Fibroblast of pulmonary artery (primary cell): ENCODE measurements around the gene PM20D2.

ENCODE experiments used
- DNase-seq: peaks from one replicate; pipeline ENCODE4 v3.0.0-alpha.2; 2010; ENCODE audit warnings: low read depth
- H3K4me3 ChIP-seq: replicated peaks from 2 replicates; pipeline ENCODE4 v1.5.1; 2011; ENCODE audit warnings: low read depth, mild to moderate bottlenecking, control low read depth, low read length, moderate library complexity
- TF ChIP-seq, protein P1 (sequence below): IDR thresholded peaks from 2 replicates; pipeline ENCODE4 v1.5.1; 2011; ENCODE audit warnings: mild to moderate bottlenecking, control low read depth, low read length, inconsistent platforms; ENCODE audit errors: missing control alignments

PM20D2 gene

DNA sequence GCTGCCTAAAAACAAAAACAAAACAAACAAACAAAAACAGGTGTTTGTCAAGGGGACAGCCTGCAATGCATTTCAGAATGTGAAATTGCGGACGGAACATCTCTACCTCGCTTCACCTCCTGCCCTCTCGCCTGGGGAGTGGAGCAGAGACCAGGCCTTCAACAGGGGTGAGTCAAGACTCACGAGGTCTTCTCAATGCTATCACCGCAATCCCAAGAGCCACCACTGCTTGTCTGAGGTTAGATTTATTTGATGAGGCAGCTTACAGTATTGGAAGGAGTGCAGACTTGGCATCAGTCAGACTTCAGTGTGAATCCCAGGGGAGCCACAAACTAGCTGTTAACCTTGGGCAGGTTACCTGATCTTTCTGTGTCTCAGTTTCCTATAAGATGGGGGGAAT is 63.6 kb downstream of the PM20D2 start:
- no peak for DNase-seq
- TF ChIP-seq, protein P1, sequence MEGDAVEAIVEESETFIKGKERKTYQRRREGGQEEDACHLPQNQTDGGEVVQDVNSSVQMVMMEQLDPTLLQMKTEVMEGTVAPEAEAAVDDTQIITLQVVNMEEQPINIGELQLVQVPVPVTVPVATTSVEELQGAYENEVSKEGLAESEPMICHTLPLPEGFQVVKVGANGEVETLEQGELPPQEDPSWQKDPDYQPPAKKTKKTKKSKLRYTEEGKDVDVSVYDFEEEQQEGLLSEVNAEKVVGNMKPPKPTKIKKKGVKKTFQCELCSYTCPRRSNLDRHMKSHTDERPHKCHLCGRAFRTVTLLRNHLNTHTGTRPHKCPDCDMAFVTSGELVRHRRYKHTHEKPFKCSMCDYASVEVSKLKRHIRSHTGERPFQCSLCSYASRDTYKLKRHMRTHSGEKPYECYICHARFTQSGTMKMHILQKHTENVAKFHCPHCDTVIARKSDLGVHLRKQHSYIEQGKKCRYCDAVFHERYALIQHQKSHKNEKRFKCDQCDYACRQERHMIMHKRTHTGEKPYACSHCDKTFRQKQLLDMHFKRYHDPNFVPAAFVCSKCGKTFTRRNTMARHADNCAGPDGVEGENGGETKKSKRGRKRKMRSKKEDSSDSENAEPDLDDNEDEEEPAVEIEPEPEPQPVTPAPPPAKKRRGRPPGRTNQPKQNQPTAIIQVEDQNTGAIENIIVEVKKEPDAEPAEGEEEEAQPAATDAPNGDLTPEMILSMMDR, result no peak
- H3K4me3 ChIP-seq, result no peak overlapping the region

DNA sequence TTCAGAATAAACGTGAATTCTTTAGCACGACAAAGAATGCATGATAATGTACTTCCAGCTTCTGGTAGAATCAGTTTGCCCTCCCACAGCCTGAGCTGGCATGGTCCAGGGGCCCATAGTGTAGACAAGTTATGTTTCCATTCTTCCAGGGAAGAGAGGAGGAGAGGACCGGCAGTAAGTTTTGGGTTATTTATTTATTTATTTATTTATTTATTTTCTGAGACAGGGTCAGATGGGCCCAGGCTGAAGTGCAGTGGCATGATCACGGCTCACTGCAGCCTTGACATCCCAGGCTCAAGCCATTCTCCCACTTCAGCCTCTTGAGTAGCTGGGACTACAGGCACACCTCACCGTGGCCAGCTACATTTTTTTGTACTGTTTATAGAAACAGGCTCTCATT is 66.6 kb downstream of the PM20D2 start:
- TF ChIP-seq, protein P1, result no peak
- no peak for DNase-seq
- H3K4me3 ChIP-seq, result no peak overlapping the region

DNA sequence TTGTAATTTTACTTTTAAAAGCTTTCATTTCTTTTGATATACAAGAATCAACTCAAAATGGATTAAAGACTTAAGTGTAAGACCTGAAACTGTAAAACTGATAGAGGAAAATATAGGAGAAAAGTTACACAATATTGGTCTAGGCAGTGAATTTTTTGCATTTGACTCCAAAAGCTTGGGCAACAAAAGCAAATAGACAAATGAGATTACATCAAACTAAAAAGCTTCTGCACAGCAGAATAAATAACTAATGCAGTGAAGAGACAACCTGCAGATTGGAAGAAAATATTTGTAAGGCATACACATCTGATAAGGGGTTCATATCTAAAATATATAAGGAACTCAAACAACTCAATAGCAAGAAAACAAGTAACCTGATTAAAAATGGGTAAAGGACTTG is 68.3 kb downstream of the PM20D2 start:
- TF ChIP-seq, protein P1, result no peak
- no peak for DNase-seq
- H3K4me3 ChIP-seq, result no peak overlapping the region
